ENCODE data around the gene ACTL7A. TPM values are rescaled to one million over a fixed set of nuclear protein-coding genes. Genes with fewer than 3 reads are reported as not detected.

ACTL7A gene, protein sequence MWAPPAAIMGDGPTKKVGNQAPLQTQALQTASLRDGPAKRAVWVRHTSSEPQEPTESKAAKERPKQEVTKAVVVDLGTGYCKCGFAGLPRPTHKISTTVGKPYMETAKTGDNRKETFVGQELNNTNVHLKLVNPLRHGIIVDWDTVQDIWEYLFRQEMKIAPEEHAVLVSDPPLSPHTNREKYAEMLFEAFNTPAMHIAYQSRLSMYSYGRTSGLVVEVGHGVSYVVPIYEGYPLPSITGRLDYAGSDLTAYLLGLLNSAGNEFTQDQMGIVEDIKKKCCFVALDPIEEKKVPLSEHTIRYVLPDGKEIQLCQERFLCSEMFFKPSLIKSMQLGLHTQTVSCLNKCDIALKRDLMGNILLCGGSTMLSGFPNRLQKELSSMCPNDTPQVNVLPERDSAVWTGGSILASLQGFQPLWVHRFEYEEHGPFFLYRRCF
- not detected for total RNA-seq
- long read RNA-seq: 0 reads

GRCh38 chr9:108861997-108862396 lies at the start of gene ACTL7A:
TSS of gene ACTL7A (plus strand) at chr9:108862266. CDS start at chr9:108862323, 57 bp downstream.
- H3K36me3 ChIP-seq: no peaks in the 10 kb centered on the region
- intact Hi-C loops (cut with micrococcal nuclease): no loop called here
- H3K27ac ChIP-seq (replicated peaks): no peak within 1 kb of the TSS
- DNase-seq: no peak
- peaks cover 15% of the 10 kb centered on the region for H3K4me1 ChIP-seq
- TF ChIP-seq, protein P1, sequence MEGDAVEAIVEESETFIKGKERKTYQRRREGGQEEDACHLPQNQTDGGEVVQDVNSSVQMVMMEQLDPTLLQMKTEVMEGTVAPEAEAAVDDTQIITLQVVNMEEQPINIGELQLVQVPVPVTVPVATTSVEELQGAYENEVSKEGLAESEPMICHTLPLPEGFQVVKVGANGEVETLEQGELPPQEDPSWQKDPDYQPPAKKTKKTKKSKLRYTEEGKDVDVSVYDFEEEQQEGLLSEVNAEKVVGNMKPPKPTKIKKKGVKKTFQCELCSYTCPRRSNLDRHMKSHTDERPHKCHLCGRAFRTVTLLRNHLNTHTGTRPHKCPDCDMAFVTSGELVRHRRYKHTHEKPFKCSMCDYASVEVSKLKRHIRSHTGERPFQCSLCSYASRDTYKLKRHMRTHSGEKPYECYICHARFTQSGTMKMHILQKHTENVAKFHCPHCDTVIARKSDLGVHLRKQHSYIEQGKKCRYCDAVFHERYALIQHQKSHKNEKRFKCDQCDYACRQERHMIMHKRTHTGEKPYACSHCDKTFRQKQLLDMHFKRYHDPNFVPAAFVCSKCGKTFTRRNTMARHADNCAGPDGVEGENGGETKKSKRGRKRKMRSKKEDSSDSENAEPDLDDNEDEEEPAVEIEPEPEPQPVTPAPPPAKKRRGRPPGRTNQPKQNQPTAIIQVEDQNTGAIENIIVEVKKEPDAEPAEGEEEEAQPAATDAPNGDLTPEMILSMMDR (IDR thresholded peaks at IDR 0.05; ENCODE audit: borderline replicate concordance): no peak
- H3K9me3 ChIP-seq (replicated peaks): no peaks in the 10 kb centered on the region
- H3K27me3 ChIP-seq (ENCODE audit: low read depth): no peaks in the 10 kb centered on the region
- H3K4me3 ChIP-seq: no peak within 1 kb of the TSS

DNA sequence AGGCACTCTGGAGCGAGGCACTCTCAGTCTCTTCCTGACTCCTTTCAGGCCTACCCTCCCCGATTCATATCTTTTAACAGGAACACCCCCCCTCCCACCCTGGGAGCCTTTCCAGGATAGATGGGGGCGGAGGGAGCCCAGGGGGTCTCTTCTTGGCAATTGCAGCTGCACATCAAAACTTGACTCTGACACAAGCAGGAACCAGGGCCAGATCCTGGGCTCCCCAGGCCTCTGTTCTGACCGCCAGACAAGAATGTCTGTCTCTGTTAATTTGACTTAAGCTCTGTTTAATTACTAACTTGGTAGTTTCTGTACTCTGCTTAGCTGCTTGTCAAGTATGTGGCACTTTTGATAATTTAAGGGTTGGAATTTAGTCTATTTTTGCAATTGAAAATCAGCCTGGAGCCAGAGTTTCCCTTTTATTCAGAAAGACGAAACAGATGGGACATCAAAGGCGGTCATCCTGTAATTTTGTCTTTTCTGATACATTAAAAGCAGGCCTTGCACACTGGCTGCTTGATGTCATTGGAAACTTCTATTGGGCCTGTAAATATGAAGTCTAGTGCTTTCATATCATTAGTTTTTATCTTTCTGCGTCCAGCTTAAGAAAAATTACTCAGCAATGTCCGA lies 49.6 kb upstream of the ACTL7A start:
- Histone ChIP-seq H3K4me3 (no peak overlapping the region), H3K27ac (replicated peaks) (no peak overlapping the region), H3K4me1 (no peaks in the 10 kb centered on the region), H3K9me3 (replicated peaks) (no peaks in the 10 kb centered on the region), H3K36me3 (no peaks in the 10 kb centered on the region), H3K27me3 (ENCODE audit: low read depth) (no peaks in the 10 kb centered on the region)
- intact Hi-C loops (cut with micrococcal nuclease): no loop called here
- DNase-seq: no peak
- TF ChIP-seq, protein P1 (IDR thresholded peaks at IDR 0.05; ENCODE audit: borderline replicate concordance): no peak

- no peak overlapping the region for H3K27ac ChIP-seq (replicated peaks)
- TF ChIP-seq, protein P1 (IDR thresholded peaks at IDR 0.05; ENCODE audit: borderline replicate concordance): peak; percentile 64
- H3K4me3 ChIP-seq: no peak overlapping the region
- no peaks in the 10 kb centered on the region for H3K27me3 ChIP-seq (ENCODE audit: low read depth)
- H3K4me1 ChIP-seq: no peaks in the 10 kb centered on the region
- H3K9me3 ChIP-seq (replicated peaks): no peaks in the 10 kb centered on the region
- H3K36me3 ChIP-seq: no peaks in the 10 kb centered on the region
- intact Hi-C loops (cut with micrococcal nuclease): no loop called here
- DNase-seq: no peak
Measured at GRCh38 chr9:108813951-108814601, 48.0 kb upstream of the ACTL7A start.

DNA sequence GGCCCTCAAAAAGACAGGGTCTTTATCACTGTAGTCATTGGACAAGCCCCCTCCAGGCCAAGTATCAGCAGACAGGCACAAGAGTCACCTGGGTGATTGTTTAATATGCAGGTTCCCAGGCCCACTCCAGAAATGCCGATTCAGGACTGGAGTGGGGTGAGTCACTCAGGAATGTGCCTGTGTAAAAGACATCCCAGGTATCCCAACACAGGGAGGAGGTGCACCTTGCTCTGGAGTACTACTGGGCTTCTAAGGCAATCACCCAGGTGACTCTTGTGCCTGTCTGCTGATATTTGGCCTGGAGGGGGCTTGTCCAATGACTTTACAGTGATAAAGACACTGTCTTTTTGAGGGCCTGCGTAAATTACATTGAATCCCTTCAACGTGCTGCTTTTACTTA lies 46.9 kb upstream of the ACTL7A start:
- H3K27me3 ChIP-seq (ENCODE audit: low read depth): no peaks in the 10 kb centered on the region
- H3K4me1 ChIP-seq: no peaks in the 10 kb centered on the region
- H3K9me3 ChIP-seq (replicated peaks): no peaks in the 10 kb centered on the region
- intact Hi-C loops (cut with micrococcal nuclease): no loop called here
- TF ChIP-seq, protein P1 (IDR thresholded peaks at IDR 0.05; ENCODE audit: borderline replicate concordance): no peak
- H3K36me3 ChIP-seq: no peaks in the 10 kb centered on the region
- no peak overlapping the region for H3K27ac ChIP-seq (replicated peaks)
- no peak for DNase-seq
- H3K4me3 ChIP-seq: no peak overlapping the region

DNA sequence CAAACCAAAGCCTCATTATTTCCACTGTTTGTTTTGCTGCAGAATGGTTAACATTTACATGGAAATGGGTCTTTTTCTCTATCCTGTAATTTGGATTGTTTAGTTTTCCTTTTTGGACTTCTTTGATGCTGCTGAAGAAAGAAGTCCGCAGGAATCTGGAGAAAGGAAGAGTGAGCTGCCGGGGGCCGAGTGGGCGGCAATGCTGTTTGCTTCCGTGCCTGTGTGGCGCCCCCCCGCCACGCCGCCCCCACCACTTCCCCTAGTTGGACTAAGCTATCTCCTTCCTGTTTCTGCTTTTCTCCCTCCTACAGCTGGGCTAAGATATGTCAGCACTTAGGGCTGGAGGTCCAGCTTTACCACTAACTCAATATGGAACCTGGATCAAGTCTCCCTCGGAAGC lies 46.0 kb upstream of the ACTL7A start:
- Histone ChIP-seq H3K9me3 (replicated peaks) (no peaks in the 10 kb centered on the region), H3K27me3 (ENCODE audit: low read depth) (no peaks in the 10 kb centered on the region), H3K36me3 (no peaks in the 10 kb centered on the region), H3K4me3 (no peak overlapping the region), H3K27ac (replicated peaks) (no peak overlapping the region), H3K4me1 (no peaks in the 10 kb centered on the region)
- TF ChIP-seq, protein P1 (IDR thresholded peaks at IDR 0.05; ENCODE audit: borderline replicate concordance): no peak
- DNase-seq: peak; percentile 19
- intact Hi-C loops (cut with micrococcal nuclease): no loop called here
